ENCODE measurements around the gene GRAMD1A.

GRAMD1A gene

DNA sequence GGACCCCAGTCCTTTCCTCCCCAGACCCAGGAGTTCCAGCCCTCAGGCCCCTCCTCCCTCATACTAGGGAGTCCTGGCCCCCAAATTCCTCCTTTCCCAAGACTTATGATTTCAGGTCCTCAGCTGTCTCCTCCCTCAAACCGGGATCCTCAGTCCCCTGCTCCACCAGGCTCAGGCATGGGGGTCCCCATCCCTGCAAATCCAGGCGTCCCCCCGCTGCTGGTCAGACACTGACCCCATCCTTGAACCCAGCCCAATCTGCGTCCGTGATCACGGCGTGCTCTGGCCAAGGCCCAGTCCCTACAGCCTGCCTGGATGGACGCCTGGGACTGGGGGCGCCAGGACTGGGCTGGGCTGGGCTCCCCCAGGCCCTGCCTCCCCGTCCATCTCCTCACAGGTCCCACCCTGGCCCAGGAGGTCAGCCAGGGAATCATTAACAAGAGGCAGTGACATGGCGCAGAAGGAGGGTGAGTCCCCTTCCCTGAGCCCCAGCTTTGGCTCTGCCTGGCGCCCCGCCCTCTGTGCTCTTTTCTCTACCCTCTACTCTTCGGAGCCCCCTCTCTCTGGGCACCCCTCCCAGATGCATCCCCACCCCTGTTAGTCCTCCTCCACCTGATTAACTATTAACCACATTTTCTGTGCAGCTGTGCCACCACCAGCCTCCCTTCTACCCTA is 42.1 kb downstream of the GRAMD1A start:
- no peaks in the 10 kb centered on the region for H3K36me3 ChIP-seq (ENCODE audit: control insufficient read depth in 2 of 2, insufficient read depth in 1 of 2, low read length in 2 of 2)
- ChIA-PET CTCF (interaction anchor here (0.6 to 8.7 kb wide), 5 partner anchors 14 to 691 kb away, joined by 3 to 193 read pairs (median 60); partner anchors contain the start of genes FXYD1, FXYD7 and LGI4), POLR2A (no interaction called here)
- no peak for TF ChIP-seq ZNF514 (tag by site-specific recombination; IDR thresholded peaks at IDR 0.05)
- no peak for TF ChIP-seq ZNF621 (tag by site-specific recombination; IDR thresholded peaks at IDR 0.05)
- no peak for TF ChIP-seq ZNF174 (tag by site-specific recombination; IDR thresholded peaks at IDR 0.05)
- TF ChIP-seq REPIN1 (tag by site-specific recombination; IDR thresholded peaks at IDR 0.05; ENCODE audit: low read depth) = no peak
- no peak for TF ChIP-seq ZNF112 (tag by site-specific recombination; IDR thresholded peaks at IDR 0.05)
- peak; percentile 17 for TF ChIP-seq ZBTB10 (tag by site-specific recombination; IDR thresholded peaks at IDR 0.05)
- TF ChIP-seq YY1 (tag by site-specific recombination; IDR thresholded peaks at IDR 0.05) = no peak
- TF ChIP-seq ZNF837 (tag by site-specific recombination; IDR thresholded peaks at IDR 0.05) = no peak
- TF ChIP-seq ZNF792 (tag by site-specific recombination; IDR thresholded peaks at IDR 0.05) = no peak
- TF ChIP-seq ZNF140 (tag by site-specific recombination; IDR thresholded peaks at IDR 0.05) = no peak
- no peak for TF ChIP-seq ZNF623 (tag by site-specific recombination; IDR thresholded peaks at IDR 0.05)
- TF ChIP-seq SP2 (tag by site-specific recombination; IDR thresholded peaks at IDR 0.05) = peak; percentile 7; the same call in 1 of the 2 replicates
- no peak for TF ChIP-seq ZNF791 (tag by site-specific recombination; IDR thresholded peaks at IDR 0.05)
- TF ChIP-seq RBAK (tag by site-specific recombination; IDR thresholded peaks at IDR 0.05) = no peak
- H3K9me3 ChIP-seq (ENCODE audit: control insufficient read depth, insufficient read depth, low read depth, low read length) = no peaks in the 10 kb centered on the region
- H3K4me3 ChIP-seq (ENCODE audit: low read depth, low read length) = no peak overlapping the region
- no peaks in the 10 kb centered on the region for H3K4me1 ChIP-seq (ENCODE audit: control insufficient read depth, insufficient read depth, low read length)
- no peak overlapping the region for H3K27ac ChIP-seq (ENCODE audit: extremely low read depth, low read depth, low read length)

DNA sequence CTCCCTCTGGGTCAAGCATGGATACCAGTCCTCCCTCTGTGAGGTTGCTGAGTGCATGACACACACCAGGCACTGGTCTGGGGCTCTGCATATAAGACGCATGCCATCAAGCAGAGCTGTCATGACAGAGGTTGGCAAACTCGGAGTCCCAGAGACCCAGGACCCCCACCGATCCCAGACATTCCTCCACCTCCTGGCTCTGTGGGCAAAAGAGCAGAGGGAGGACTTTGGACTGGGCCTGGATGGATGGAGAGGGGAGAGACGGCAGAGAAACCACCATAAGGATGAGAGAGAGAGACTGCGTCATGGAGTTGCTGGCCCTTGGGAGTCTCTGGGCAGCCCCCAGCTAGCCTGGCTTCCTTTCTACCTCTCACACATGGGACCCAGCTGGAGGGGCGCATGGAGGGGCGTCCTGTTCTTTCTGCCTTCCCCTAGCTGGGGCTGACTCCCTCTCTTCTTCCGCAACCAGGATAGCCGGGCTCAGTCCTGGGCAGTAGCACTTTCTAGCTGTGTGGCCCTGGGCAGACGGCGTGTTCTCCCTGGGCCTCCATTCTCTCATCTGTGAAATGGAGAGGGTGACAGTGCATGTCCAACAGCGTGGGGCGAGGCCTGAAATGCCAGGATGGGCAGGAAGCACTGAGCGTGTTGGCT is 43.0 kb downstream of the GRAMD1A start:
- CTCF ChIA-PET = interaction anchor here (0.5 to 9.6 kb wide), 28 partner anchors 11 to 1500 kb away, joined by 3 to 193 read pairs (median 7); partner anchors contain the start of genes FXYD1, FXYD7, GRAMD1A and LGI4
- H3K4me1 ChIP-seq (ENCODE audit: control insufficient read depth, insufficient read depth, low read length) = no peaks in the 10 kb centered on the region

More for the DNA sequence above, 43.0 kb downstream of the GRAMD1A start:
- Histone ChIP-seq H3K27ac (ENCODE audit: extremely low read depth, low read depth, low read length) (no peak overlapping the region), H3K4me3 (ENCODE audit: low read depth, low read length) (no peak overlapping the region), H3K9me3 (ENCODE audit: control insufficient read depth, insufficient read depth, low read depth, low read length) (no peaks in the 10 kb centered on the region), H3K36me3 (ENCODE audit: control insufficient read depth in 2 of 2, insufficient read depth in 1 of 2, low read length in 2 of 2) (no peaks in the 10 kb centered on the region)
- POLR2A ChIA-PET = interaction anchor here (1.3 to 2.0 kb wide), 4 partner anchors 12 to 116 kb away, joined by 3 to 13 read pairs (median 7); no protein-coding TSS in a partner anchor
- TF ChIP-seq PRDM6 (tag by site-specific recombination; IDR thresholded peaks at IDR 0.05) = no peak
- TF ChIP-seq IKZF3 (tag by site-specific recombination; IDR thresholded peaks at IDR 0.05) = no peak
- no peak for TF ChIP-seq BCL11A (tag by site-specific recombination; IDR thresholded peaks at IDR 0.05; ENCODE audit: low read depth)
- TF ChIP-seq ZNF670 (tag by site-specific recombination; IDR thresholded peaks at IDR 0.05; ENCODE audit: low read depth) = no peak
- TF ChIP-seq ZBTB8A (tag by site-specific recombination; IDR thresholded peaks at IDR 0.05) = no peak
- TF ChIP-seq ZNF530 (tag by site-specific recombination; IDR thresholded peaks at IDR 0.05; ENCODE audit: low read depth) = no peak
- TF ChIP-seq ZNF23 (tag by site-specific recombination; IDR thresholded peaks at IDR 0.05; ENCODE audit: borderline replicate concordance) = no peak
- no peak for TF ChIP-seq ZNF514 (tag by site-specific recombination; IDR thresholded peaks at IDR 0.05)
- TF ChIP-seq ZXDB (tag by site-specific recombination; IDR thresholded peaks at IDR 0.05) = no peak
- no peak for TF ChIP-seq ZSCAN4 (tag by site-specific recombination; IDR thresholded peaks at IDR 0.05)
- TF ChIP-seq ZNF121 (tag by site-specific recombination; IDR thresholded peaks at IDR 0.05) = no peak
- TF ChIP-seq ZNF280D (tag by site-specific recombination; IDR thresholded peaks at IDR 0.05) = no peak
- TF ChIP-seq ZNF76 (tag by site-specific recombination; IDR thresholded peaks at IDR 0.05; ENCODE audit: borderline replicate concordance, low read depth) = no peak
- no peak for TF ChIP-seq GLI4 (tag by site-specific recombination; IDR thresholded peaks at IDR 0.05)
